Dendritic cell treated with granulocyte-macrophage colony-stimulating factor and Interleukin-4, amounts not matched to agents 40 ng/mL and 50 ng/mL, for 4 days (primary cell): Measurements from ENCODE around the gene KLF15.
"Not testable (repeated sequence)": the region's sequence is repeated elsewhere in the genome, so short reads cannot be mapped to it uniquely, and the experiment has no call there.

ENCODE experiments used
- H3K27ac Mint-ChIP-seq: one replicate; pipeline ENCODE4 v1.8.0; 2022; ENCODE audit warnings: mild to moderate bottlenecking, mixed read lengths
- H3K27me3 Mint-ChIP-seq: one replicate; pipeline ENCODE4 v1.8.0; 2022; ENCODE audit warnings: mild to moderate bottlenecking, mixed read lengths
- H3K36me3 Mint-ChIP-seq: one replicate; pipeline ENCODE4 v1.8.0; 2022; ENCODE audit warnings: low read depth, mixed read lengths
- H3K4me1 Mint-ChIP-seq: one replicate; pipeline ENCODE4 v1.8.0; 2022; ENCODE audit warnings: low read depth, mixed read lengths
- H3K4me3 Mint-ChIP-seq: one replicate; pipeline ENCODE4 v1.8.0; 2022; ENCODE audit warnings: mild to moderate bottlenecking, moderate library complexity, mixed read lengths
- H3K9me3 Mint-ChIP-seq: one replicate; pipeline ENCODE4 v1.8.0; 2022; ENCODE audit warnings: mixed read lengths
- intact Hi-C: fragments of 100-400 bp; cut with micrococcal nuclease; formaldehyde crosslinking; loops from one replicate; pipeline ENCODE4 v1.15.0; 2022

The KLF15 gene

GRCh38 chr3:126341755-126342150, 15.5 kb downstream of the KLF15 start:
- Mint-ChIP-seq H3K27me3 (peaks cover 18% of the 10 kb centered on the region), H3K27ac (no peak overlapping the region)
- intact Hi-C loops, result no loop called here

GRCh38 chr3:126340943-126341754, 16.1 kb downstream of the KLF15 start:
- Mint-ChIP-seq H3K27ac (no peak overlapping the region), H3K9me3 (no peaks in the 10 kb centered on the region), H3K4me3 (no peak overlapping the region), H3K27me3 (peaks cover 18% of the 10 kb centered on the region), H3K36me3 (no peaks in the 10 kb centered on the region), H3K4me1 (peaks cover 5% of the 10 kb centered on the region)
- intact Hi-C loops, result no loop called here

More at GRCh38 chr3:126341755-126342150, 15.5 kb downstream of the KLF15 start:
- Mint-ChIP-seq H3K9me3 (no peaks in the 10 kb centered on the region), H3K4me3 (no peak overlapping the region), H3K36me3 (no peaks in the 10 kb centered on the region), H3K4me1 (peaks cover 5% of the 10 kb centered on the region)

DNA sequence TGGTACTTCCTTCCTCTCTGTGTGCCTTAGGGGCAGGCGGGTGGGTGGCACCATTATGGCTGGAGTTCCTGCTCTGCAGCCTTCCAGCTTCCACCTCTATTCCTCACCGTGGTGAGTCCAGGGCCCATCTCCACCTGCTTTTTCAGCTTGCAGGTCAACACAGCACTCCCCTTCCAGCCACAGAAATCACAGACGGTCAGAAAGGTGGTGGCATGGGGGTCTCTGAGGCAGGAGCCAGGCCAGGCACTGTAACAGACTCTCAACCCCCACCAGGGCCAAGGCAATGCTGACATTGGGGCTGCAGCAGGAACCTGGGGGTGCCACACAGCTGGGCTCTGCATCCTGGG, 16.6 kb downstream of the KLF15 start:
- Mint-ChIP-seq H3K27me3 (peaks cover 18% of the 10 kb centered on the region), H3K9me3 (no peaks in the 10 kb centered on the region), H3K4me3 (no peak overlapping the region), H3K36me3 (no peaks in the 10 kb centered on the region), H3K27ac (no peak overlapping the region), H3K4me1 (peaks cover 5% of the 10 kb centered on the region)
- intact Hi-C loops, result no loop called here

GRCh38 chr3:126340081-126340511, 17.1 kb downstream of the KLF15 start:
- Mint-ChIP-seq H3K4me3 (no peak overlapping the region), H3K36me3 (no peaks in the 10 kb centered on the region), H3K9me3 (no peaks in the 10 kb centered on the region), H3K4me1 (peaks cover 5% of the 10 kb centered on the region), H3K27ac (no peak overlapping the region), H3K27me3 (peaks cover 18% of the 10 kb centered on the region)
- intact Hi-C loops, result no loop called here

DNA sequence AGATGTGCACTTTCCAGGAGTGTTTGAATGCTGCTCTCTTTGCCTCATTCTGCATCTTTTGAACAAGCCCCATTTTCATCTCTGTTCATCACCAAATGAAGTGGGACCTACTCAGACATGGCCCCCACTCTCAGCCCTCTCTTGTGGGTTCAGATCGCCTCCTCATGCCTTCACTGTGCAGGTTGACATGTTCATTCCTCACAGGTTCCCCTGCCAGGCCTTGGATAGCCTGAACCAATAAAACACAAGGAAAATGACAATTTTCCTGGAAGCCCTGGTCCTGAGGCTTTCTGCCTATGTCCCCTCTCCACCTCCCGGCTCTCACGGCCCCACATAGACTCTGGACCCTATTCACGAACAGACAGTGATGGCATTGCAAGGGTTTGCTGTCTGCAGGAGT, 17.7 kb downstream of the KLF15 start:
- H3K4me3 Mint-ChIP-seq, result no peak overlapping the region
- H3K27ac Mint-ChIP-seq, result no peak overlapping the region
- peaks cover 18% of the 10 kb centered on the region for H3K27me3 Mint-ChIP-seq
- peaks cover 5% of the 10 kb centered on the region for H3K4me1 Mint-ChIP-seq
- H3K9me3 Mint-ChIP-seq, result no peaks in the 10 kb centered on the region
- H3K36me3 Mint-ChIP-seq, result no peaks in the 10 kb centered on the region
- intact Hi-C loops, result no loop called here

DNA sequence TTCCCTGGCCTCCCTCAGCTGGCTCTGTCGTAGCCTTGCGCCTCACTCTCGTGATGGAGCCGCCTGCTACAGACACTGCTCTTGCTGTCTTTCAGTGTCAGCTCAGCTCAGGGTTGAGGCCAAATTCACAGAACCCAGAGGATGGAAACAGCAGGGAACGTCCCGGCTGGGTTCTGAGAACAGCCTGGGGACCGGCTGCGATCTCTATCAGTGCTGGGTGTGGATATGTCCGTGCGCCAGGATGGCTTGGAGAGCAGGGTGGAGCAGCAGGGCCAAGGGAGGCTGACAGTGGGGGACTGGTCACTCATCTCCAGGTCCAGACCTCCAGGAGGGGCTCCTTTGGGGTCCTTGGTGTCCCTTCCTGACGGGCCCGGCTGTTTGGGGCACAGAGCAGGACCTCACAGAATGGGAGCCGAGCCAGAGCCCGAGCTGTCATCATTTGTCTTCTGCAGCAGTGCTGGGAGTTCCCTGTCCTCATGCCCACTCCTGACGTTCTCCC, 18.4 kb downstream of the KLF15 start:
- peaks cover 5% of the 10 kb centered on the region for H3K4me1 Mint-ChIP-seq
- no peaks in the 10 kb centered on the region for H3K36me3 Mint-ChIP-seq
- no peak overlapping the region for H3K27ac Mint-ChIP-seq
- H3K27me3 Mint-ChIP-seq, result peaks cover 18% of the 10 kb centered on the region
- intact Hi-C loops, result no loop called here
- H3K4me3 Mint-ChIP-seq, result no peak overlapping the region
- no peaks in the 10 kb centered on the region for H3K9me3 Mint-ChIP-seq

- Mint-ChIP-seq H3K27ac (no peak overlapping the region), H3K27me3 (peaks cover 18% of the 10 kb centered on the region), H3K4me3 (no peak overlapping the region), H3K4me1 (peaks cover 2% of the 10 kb centered on the region), H3K36me3 (no peaks in the 10 kb centered on the region), H3K9me3 (no peaks in the 10 kb centered on the region)
- intact Hi-C loops, result no loop called here
These were observed 19.1 kb downstream of the KLF15 start for GRCh38 chr3:126337980-126338651.

- H3K27me3 Mint-ChIP-seq, H3K4me3 Mint-ChIP-seq, H3K4me1 Mint-ChIP-seq, H3K36me3 Mint-ChIP-seq, H3K27ac Mint-ChIP-seq, intact Hi-C loops: not testable (repeated sequence)
- peaks cover 31% of the 10 kb centered on the region for H3K9me3 Mint-ChIP-seq
These were observed 25.3 kb downstream of the KLF15 start for GRCh38 chr3:126331812-126332336.

- H3K9me3 Mint-ChIP-seq, result peaks cover 39% of the 10 kb centered on the region
These were observed 27.1 kb downstream of the KLF15 start for GRCh38 chr3:126329927-126330725.

GRCh38 chr3:126326629-126327028, 30.6 kb downstream of the KLF15 start:
- Mint-ChIP-seq H3K4me3 (no peak overlapping the region), H3K36me3 (no peaks in the 10 kb centered on the region), H3K27ac (no peak overlapping the region), H3K4me1 (no peaks in the 10 kb centered on the region), H3K27me3 (peaks cover 8% of the 10 kb centered on the region), H3K9me3 (peaks cover 38% of the 10 kb centered on the region)
- intact Hi-C loops, result no loop called here

More at GRCh38 chr3:126329927-126330725, 27.1 kb downstream of the KLF15 start:
- Mint-ChIP-seq H3K27ac (no peak overlapping the region), H3K4me3 (no peak overlapping the region), H3K4me1 (no peaks in the 10 kb centered on the region), H3K36me3 (no peaks in the 10 kb centered on the region), H3K27me3 (peaks cover 6% of the 10 kb centered on the region)
- intact Hi-C loops, result no loop called here

GRCh38 chr3:126322181-126322967, 34.8 kb downstream of the KLF15 start:
- H3K27ac Mint-ChIP-seq, result no peak overlapping the region
- no peaks in the 10 kb centered on the region for H3K4me1 Mint-ChIP-seq
- no peaks in the 10 kb centered on the region for H3K36me3 Mint-ChIP-seq
- intact Hi-C loops, result no loop called here
- H3K27me3 Mint-ChIP-seq, result peaks cover 6% of the 10 kb centered on the region
- H3K9me3 Mint-ChIP-seq, result peaks cover 9% of the 10 kb centered on the region
- H3K4me3 Mint-ChIP-seq, result no peak overlapping the region

- peaks cover 4% of the 10 kb centered on the region for H3K27me3 Mint-ChIP-seq
- no peak overlapping the region for H3K27ac Mint-ChIP-seq
- H3K9me3 Mint-ChIP-seq, result peaks cover 5% of the 10 kb centered on the region
- intact Hi-C loops, result no loop called here
- no peaks in the 10 kb centered on the region for H3K36me3 Mint-ChIP-seq
- H3K4me3 Mint-ChIP-seq, result no peak overlapping the region
- no peaks in the 10 kb centered on the region for H3K4me1 Mint-ChIP-seq
These were observed 35.7 kb downstream of the KLF15 start for GRCh38 chr3:126321490-126321889.
